ENCODE measurements around the gene MROH7.

DNA sequence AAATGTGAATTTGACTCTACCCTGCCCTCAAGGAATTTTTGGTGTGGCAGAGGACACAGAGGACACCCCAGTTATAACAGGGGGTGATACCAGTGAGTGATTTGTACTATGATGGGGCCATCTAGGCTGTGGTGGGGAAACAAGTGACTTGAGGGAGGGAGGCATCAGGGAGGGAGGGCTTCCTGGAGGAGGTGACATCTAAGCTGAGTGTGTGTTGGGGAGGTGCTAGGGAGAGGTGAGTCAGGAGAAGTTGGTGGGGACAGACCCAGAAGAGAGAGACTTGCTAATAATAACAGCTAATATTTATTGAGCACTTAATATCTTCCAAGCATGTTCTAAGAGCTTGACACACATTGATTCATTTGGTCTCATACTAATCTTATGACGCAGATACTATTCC lies 54.2 kb downstream of the MROH7 start:
- TF ChIP-seq, protein P1, sequence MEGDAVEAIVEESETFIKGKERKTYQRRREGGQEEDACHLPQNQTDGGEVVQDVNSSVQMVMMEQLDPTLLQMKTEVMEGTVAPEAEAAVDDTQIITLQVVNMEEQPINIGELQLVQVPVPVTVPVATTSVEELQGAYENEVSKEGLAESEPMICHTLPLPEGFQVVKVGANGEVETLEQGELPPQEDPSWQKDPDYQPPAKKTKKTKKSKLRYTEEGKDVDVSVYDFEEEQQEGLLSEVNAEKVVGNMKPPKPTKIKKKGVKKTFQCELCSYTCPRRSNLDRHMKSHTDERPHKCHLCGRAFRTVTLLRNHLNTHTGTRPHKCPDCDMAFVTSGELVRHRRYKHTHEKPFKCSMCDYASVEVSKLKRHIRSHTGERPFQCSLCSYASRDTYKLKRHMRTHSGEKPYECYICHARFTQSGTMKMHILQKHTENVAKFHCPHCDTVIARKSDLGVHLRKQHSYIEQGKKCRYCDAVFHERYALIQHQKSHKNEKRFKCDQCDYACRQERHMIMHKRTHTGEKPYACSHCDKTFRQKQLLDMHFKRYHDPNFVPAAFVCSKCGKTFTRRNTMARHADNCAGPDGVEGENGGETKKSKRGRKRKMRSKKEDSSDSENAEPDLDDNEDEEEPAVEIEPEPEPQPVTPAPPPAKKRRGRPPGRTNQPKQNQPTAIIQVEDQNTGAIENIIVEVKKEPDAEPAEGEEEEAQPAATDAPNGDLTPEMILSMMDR (IDR thresholded peaks at IDR 0.05; ENCODE audit: poor library complexity) = no peak
- TF ChIP-seq EZH2 (IDR thresholded peaks at IDR 0.05; ENCODE audit: borderline replicate concordance) (no peak), EZH2phosphoT487 (IDR thresholded peaks at IDR 0.05; ENCODE audit: low read depth, severe bottlenecking, unreplicated experiment) (no peak)
